ENCODE measurements around the gene ORMDL1. TPM values are rescaled to one million over a fixed set of nuclear protein-coding genes. Genes with fewer than 3 reads are reported as not detected.

ORMDL1 gene
- total RNA-seq, 1 donor from 2014 or later: 69.2 TPM

DNA sequence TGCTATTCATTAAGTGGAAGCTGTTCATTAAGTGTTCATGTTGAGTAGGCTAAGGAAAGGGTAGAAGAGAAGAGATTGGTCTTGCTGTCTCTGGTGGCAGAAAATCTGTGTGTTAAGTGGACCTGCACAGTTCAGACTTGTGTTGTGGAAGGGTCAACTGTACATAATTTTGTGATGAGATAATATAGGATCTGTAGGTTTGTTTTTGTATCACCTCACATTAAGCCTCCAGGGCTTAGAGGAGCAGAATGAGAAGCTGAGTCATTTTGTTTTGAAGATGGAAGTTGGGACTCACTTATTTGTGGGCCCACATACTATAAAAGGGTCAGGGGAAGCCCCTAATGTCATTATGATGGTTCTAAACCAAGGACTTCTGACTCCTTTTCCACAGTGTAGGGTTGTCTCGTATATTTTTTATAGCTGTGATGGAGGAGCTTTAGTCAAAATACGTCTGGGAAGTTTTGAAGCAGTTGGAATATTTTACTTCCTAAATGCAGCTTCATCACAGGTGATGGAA, 18.3 kb upstream of the ORMDL1 start:
- Histone ChIP-seq H3K9me3 (no peaks in the 10 kb centered on the region), H3K4me1 (no peaks in the 10 kb centered on the region), H3K36me3 (peaks cover 30% of the 10 kb centered on the region), H3K27me3 (ENCODE audit: low read depth) (no peaks in the 10 kb centered on the region), H3K27ac (no peak overlapping the region), H3K4me3 (no peak overlapping the region)
- intact Hi-C loops (cut with DNase I): no loop called here
- DNase-seq (no peak), ATAC-seq (no peak)
- no peak for TF ChIP-seq CTCF (IDR thresholded peaks at IDR 0.05)

GRCh38 chr2:189799531-189799930, 15.4 kb upstream of the ORMDL1 start:
- H3K36me3 ChIP-seq: peaks cover 40% of the 10 kb centered on the region
- H3K27me3 ChIP-seq (ENCODE audit: low read depth): no peaks in the 10 kb centered on the region
- H3K4me3 ChIP-seq: no peak overlapping the region
- no peak overlapping the region for H3K27ac ChIP-seq
- H3K4me1 ChIP-seq: no peaks in the 10 kb centered on the region
- no peaks in the 10 kb centered on the region for H3K9me3 ChIP-seq
- DNase-seq (no peak), ATAC-seq (no peak)
- no peak for TF ChIP-seq CTCF (IDR thresholded peaks at IDR 0.05)
- intact Hi-C loops (cut with DNase I): no loop called here

- DNase-seq: no peak
Measured at GRCh38 chr2:189799030-189799331, 14.8 kb upstream of the ORMDL1 start.

DNA sequence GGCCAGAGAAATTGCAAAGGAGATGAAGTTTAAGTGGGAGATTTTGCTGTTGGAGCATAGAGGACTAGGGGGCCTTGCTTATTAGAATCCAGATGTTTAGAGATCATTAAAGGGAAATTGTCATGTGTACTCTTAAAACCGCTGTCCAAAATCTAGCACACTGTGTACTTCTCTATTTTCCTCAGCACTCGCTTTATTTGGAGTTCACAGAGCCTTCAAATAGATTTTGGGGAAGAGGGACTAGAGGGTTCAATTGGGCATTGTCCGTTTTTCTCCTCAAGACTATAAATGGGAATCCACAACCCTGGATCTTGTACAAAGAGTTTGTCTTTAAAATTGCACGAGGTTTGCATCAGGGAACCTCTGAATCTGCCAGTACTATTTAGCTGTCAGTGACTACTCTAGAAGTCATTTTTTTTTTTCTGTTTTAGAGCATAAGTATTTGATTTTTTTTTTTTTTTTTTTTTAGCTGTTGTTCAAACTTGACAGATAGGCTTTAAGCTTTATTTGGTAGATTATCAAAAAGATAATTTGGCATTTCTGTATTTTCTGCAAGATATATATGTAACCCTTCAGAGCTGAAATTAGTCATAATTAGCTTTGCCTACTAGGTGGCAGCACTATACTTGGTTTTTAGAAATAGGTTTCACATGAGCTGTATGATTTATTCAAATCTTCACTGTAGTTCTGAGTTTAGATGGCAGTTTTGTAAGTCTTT, 14.3 kb upstream of the ORMDL1 start:
- DNase-seq: no peak
- Histone ChIP-seq H3K27me3 (ENCODE audit: low read depth) (no peaks in the 10 kb centered on the region), H3K27ac (no peak overlapping the region), H3K36me3 (peaks cover 51% of the 10 kb centered on the region), H3K9me3 (no peaks in the 10 kb centered on the region), H3K4me1 (no peaks in the 10 kb centered on the region), H3K4me3 (no peak overlapping the region)
- intact Hi-C loops (cut with DNase I): no loop called here
- peak; percentile 25 for TF ChIP-seq CTCF (IDR thresholded peaks at IDR 0.05)
- ATAC-seq: peak; percentile 54 to 57

More at GRCh38 chr2:189799030-189799331, 14.8 kb upstream of the ORMDL1 start:
- no peak for TF ChIP-seq CTCF (IDR thresholded peaks at IDR 0.05)
- intact Hi-C loops (cut with DNase I): no loop called here
- Histone ChIP-seq H3K4me1 (no peaks in the 10 kb centered on the region), H3K4me3 (no peak overlapping the region), H3K9me3 (no peaks in the 10 kb centered on the region), H3K27me3 (ENCODE audit: low read depth) (no peaks in the 10 kb centered on the region), H3K36me3 (peaks cover 46% of the 10 kb centered on the region), H3K27ac (no peak overlapping the region)
- ATAC-seq: no peak

- H3K27me3 ChIP-seq (ENCODE audit: low read depth): no peaks in the 10 kb centered on the region
- no peak for TF ChIP-seq CTCF (IDR thresholded peaks at IDR 0.05)
- intact Hi-C loops (cut with DNase I): no loop called here
- ATAC-seq (no peak), DNase-seq (no peak)
- H3K4me3 ChIP-seq: no peak overlapping the region
- no peaks in the 10 kb centered on the region for H3K4me1 ChIP-seq
- no peak overlapping the region for H3K27ac ChIP-seq
- no peaks in the 10 kb centered on the region for H3K9me3 ChIP-seq
- H3K36me3 ChIP-seq: peaks cover 57% of the 10 kb centered on the region
Measured at GRCh38 chr2:189797902-189798301, 13.8 kb upstream of the ORMDL1 start.
